Activated T-helper 2 cell treated with anti-CD3 and anti-CD28 coated beads, Interferon-gamma antibody, Interleukin-2, Interleukin-4, amounts not matched to agents 10 μg/mL and 5 μg/mL and 100 μg/mL, durations not matched to agents 14 hours and 24 hours and 36 hours (primary cell): ENCODE data around the gene RAPGEFL1. TPM values are rescaled to one million over a fixed set of nuclear protein-coding genes. Genes with fewer than 3 reads are reported as not detected.

Experiments
- DNase-seq: peaks from one replicate; pipeline ENCODE4 v3.0.0; 2021; ENCODE audit warnings: low spot score
- H3K27ac Mint-ChIP-seq: one replicate; pipeline ENCODE4 v1.8.0; 2021; ENCODE audit warnings: mixed read lengths
- H3K27me3 Mint-ChIP-seq: one replicate; pipeline ENCODE4 v1.8.0; 2021; ENCODE audit warnings: low read depth, mixed read lengths
- H3K36me3 Mint-ChIP-seq: one replicate; pipeline ENCODE4 v1.8.0; 2021; ENCODE audit warnings: low read depth, mixed read lengths
- H3K4me1 Mint-ChIP-seq: one replicate; pipeline ENCODE4 v1.8.0; 2021; ENCODE audit warnings: low read depth, mixed read lengths
- H3K4me3 Mint-ChIP-seq: one replicate; pipeline ENCODE4 v1.8.0; 2021; ENCODE audit warnings: low read depth, mild to moderate bottlenecking, moderate library complexity, mixed read lengths
- H3K9me3 Mint-ChIP-seq: one replicate; pipeline ENCODE4 v1.8.0; 2021; ENCODE audit warnings: mixed read lengths
- intact Hi-C: fragments of 100-400 bp; cut with micrococcal nuclease; formaldehyde crosslinking; loops from one replicate; pipeline ENCODE4 v1.15.1; 2023
- total RNA-seq: library from RNA; stranded (reverse); gene quantifications from 2 replicates; pipeline ENCODE4 v1.2.3, GENCODE V29; 2022

The RAPGEFL1 gene
- total RNA-seq, 1 donor from 2014 or later = 12.3 TPM

DNA sequence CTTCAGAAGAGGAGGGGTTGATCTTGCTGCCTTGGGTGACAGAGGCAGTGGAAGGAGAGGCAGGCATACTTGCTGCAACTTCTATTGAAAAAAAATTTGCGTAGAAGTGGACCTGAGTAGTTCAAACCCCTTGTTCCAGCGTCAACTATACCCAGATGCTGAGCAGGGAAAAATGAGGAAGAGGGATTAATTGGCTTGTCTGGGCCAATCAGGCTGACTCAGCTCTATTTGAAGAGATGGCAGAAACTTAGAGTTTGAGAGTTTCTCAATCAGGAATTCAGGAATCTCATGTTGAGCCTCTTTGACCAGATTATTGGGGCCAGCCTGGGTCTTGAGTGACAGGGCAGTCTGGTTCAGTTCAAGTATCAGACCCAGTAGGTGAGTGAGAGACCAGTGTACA lies 19.3 kb upstream of the RAPGEFL1 start:
- no peaks in the 10 kb centered on the region for H3K27me3 Mint-ChIP-seq
- peaks cover 51% of the 10 kb centered on the region for H3K36me3 Mint-ChIP-seq
- DNase-seq = no peak
- no peak overlapping the region for H3K4me3 Mint-ChIP-seq
- no peaks in the 10 kb centered on the region for H3K9me3 Mint-ChIP-seq
- intact Hi-C loops = loop anchor here (1.0 kb wide), 1 partner anchor 10 kb away; no protein-coding TSS in a partner anchor
- no peak overlapping the region for H3K27ac Mint-ChIP-seq
- H3K4me1 Mint-ChIP-seq = peaks cover 17% of the 10 kb centered on the region

DNA sequence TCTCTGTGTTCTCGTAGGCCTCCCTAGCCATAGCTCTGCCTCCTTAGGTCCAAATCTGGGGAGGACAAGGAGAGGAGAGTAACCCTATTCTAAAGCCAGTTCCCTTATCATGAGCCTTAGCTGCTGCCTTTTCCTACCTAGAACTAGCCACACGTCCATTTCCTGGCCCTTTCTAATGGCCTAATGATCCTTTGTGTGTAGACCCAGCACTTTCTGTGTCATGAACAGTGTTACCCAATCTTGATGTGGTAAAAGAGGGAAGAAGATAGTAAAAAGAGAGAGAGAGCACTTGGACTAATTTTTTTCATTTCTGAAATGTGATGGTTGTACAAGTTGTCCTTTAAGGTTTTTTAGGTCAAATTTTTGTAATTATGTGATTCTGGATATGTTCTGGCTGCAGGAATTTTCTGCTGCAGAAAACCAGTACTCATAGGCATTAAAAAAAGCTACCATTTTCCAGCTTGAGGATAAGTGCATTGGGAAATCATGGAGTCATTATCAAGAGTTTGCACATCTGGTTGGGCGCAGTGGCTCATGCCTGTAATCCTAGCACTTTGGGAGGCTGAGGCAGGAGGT lies 18.7 kb upstream of the RAPGEFL1 start:
- Mint-ChIP-seq H3K27ac (peak overlapping the region; percentile 11), H3K4me1 (peaks cover 11% of the 10 kb centered on the region), H3K27me3 (no peaks in the 10 kb centered on the region), H3K9me3 (no peaks in the 10 kb centered on the region), H3K4me3 (no peak overlapping the region), H3K36me3 (peaks cover 51% of the 10 kb centered on the region)
- intact Hi-C loops = loop anchor here (1.0 kb wide), 1 partner anchor 10 kb away; no protein-coding TSS in a partner anchor
- DNase-seq = no peak

DNA sequence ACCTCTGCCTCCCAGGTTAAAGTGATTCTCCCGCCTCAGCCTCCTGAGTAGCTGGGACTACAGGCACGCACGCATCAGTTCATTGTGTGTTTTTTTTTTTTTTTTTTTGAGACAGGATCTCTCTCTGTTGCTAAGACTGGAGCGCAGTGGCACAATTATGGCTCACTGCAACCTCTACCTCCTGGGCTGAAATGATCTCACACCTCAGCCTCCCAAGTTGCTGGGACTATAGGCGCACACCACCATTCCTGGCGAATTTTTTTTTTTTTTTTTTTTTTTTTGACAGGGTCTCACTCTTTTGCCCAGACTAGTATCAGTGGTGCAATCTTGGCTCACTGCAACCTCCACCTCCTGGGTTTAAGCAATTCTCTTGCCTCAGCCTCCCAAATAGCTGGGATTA lies 17.8 kb upstream of the RAPGEFL1 start:
- H3K4me3 Mint-ChIP-seq = no peak overlapping the region
- DNase-seq = no peak
- H3K9me3 Mint-ChIP-seq = no peaks in the 10 kb centered on the region
- no peak overlapping the region for H3K27ac Mint-ChIP-seq
- peaks cover 48% of the 10 kb centered on the region for H3K36me3 Mint-ChIP-seq
- intact Hi-C loops = no loop called here
- peaks cover 8% of the 10 kb centered on the region for H3K4me1 Mint-ChIP-seq
- H3K27me3 Mint-ChIP-seq = no peaks in the 10 kb centered on the region

GRCh38 chr17:40167685-40168261 lies 9.5 kb upstream of the RAPGEFL1 start:
- Mint-ChIP-seq H3K4me3 (no peak overlapping the region), H3K27me3 (no peaks in the 10 kb centered on the region), H3K27ac (no peak overlapping the region), H3K36me3 (peaks cover 82% of the 10 kb centered on the region), H3K9me3 (no peaks in the 10 kb centered on the region), H3K4me1 (peaks cover 15% of the 10 kb centered on the region)
- intact Hi-C loops = loop anchor here (1.0 kb wide), 2 partner anchors 9 to 54 kb away; no protein-coding TSS in a partner anchor
- DNase-seq = no peak

GRCh38 chr17:40168262-40168832 lies 8.9 kb upstream of the RAPGEFL1 start:
- Mint-ChIP-seq H3K4me3 (no peak overlapping the region), H3K9me3 (no peaks in the 10 kb centered on the region), H3K36me3 (peaks cover 84% of the 10 kb centered on the region), H3K27ac (no peak overlapping the region), H3K27me3 (no peaks in the 10 kb centered on the region), H3K4me1 (peaks cover 15% of the 10 kb centered on the region)
- intact Hi-C loops = loop anchor here (1.0 kb wide), 2 partner anchors 10 to 55 kb away; no protein-coding TSS in a partner anchor
- no peak for DNase-seq

GRCh38 chr17:40170325-40170724 lies 6.9 kb upstream of the RAPGEFL1 start:
- H3K27me3 Mint-ChIP-seq = no peaks in the 10 kb centered on the region
- no peak for DNase-seq
- H3K27ac Mint-ChIP-seq = no peak overlapping the region
- H3K4me1 Mint-ChIP-seq = peaks cover 15% of the 10 kb centered on the region
- H3K4me3 Mint-ChIP-seq = no peak overlapping the region
- peaks cover 81% of the 10 kb centered on the region for H3K36me3 Mint-ChIP-seq
- intact Hi-C loops = loop anchor here (10.0 kb wide), 1 partner anchor 156 kb away; the partner anchor contains the start of gene CSF3
- no peaks in the 10 kb centered on the region for H3K9me3 Mint-ChIP-seq

DNA sequence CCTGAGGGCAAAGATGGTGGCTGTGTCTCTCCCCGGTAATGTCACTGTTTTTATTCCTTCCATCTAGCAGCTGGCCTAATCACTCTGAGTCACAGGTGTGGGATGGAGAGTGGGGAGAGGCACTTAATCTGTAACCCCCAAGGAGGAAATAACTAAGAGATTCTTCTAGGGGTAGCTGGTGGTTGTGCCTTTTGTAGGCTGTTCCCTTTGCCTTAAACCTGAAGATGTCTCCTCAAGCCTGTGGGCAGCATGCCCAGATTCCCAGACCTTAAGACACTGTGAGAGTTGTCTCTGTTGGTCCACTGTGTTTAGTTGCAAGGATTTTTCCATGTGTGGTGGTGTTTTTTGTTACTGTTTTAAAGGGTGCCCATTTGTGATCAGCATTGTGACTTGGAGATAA lies 5.5 kb upstream of the RAPGEFL1 start:
- Mint-ChIP-seq H3K27me3 (no peaks in the 10 kb centered on the region), H3K4me1 (peaks cover 11% of the 10 kb centered on the region), H3K27ac (no peak overlapping the region), H3K9me3 (no peaks in the 10 kb centered on the region), H3K36me3 (peaks cover 78% of the 10 kb centered on the region), H3K4me3 (no peak overlapping the region)
- intact Hi-C loops = loop anchor here (10.0 kb wide), 1 partner anchor 157 kb away; the partner anchor contains the start of gene CSF3
- no peak for DNase-seq

DNA sequence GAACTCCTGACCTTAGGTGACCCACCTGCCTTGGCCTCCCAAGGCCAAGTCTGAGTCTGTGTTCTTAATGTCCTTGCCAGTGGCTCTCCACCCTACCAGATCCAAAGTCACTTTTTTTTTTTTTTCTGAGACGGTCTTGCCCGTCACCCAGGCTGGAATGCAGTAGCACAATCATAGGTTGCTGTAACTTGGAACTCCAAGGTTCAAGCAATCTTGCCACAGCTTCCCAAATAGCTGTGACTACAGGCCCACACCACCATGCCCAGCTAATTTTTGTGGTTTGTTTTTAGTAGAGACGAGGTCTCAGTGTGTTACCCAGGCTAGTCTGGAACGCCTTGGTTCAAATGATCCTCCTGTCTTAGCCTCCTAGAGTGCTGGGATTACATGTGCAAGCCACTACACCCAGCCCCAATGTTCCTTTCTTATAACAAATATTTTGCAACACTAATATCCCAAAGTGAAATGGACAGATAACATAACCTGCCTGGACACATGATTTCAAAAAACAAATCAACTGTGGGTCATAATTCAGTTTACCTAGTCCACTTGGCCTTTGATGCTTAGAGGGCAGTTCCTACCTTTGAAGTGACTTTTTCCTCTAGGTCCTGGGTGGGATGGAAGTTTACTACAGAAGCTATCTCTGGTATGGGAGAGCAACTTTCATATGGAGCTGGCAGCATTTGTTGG lies 4.0 kb upstream of the RAPGEFL1 start:
- Mint-ChIP-seq H3K4me1 (peaks cover 13% of the 10 kb centered on the region), H3K9me3 (no peaks in the 10 kb centered on the region), H3K4me3 (no peak overlapping the region), H3K36me3 (peaks cover 69% of the 10 kb centered on the region), H3K27me3 (no peaks in the 10 kb centered on the region), H3K27ac (no peak overlapping the region)
- no peak for DNase-seq
- intact Hi-C loops = loop anchor here (10.0 kb wide), 1 partner anchor 158 kb away; the partner anchor contains the start of gene CSF3

DNA sequence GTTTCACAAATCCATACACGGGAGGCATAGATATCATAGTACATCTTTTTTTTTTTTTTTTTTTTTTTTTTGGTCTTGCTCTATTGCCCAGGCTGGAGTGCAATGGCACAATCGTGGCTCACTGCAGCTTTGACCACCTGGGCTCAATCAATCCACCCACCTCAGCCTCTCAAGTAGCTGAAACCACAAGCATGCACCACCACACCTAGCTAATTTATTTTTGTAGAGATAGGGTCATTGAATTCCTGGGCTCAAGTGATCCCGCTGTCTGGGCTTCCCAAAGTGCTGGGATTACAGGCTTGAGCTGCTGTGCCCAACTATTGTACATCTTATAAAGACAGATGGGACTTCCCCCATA lies 3.5 kb upstream of the RAPGEFL1 start:
- intact Hi-C loops = loop anchor here (10.0 kb wide), 1 partner anchor 159 kb away; the partner anchor contains the start of gene CSF3
- H3K36me3 Mint-ChIP-seq = peaks cover 63% of the 10 kb centered on the region
- no peak for DNase-seq
- H3K27me3 Mint-ChIP-seq = no peaks in the 10 kb centered on the region
- H3K4me1 Mint-ChIP-seq = peaks cover 11% of the 10 kb centered on the region
- no peak overlapping the region for H3K27ac Mint-ChIP-seq
- no peak overlapping the region for H3K4me3 Mint-ChIP-seq
- H3K9me3 Mint-ChIP-seq = no peaks in the 10 kb centered on the region

- DNase-seq = no peak
- no peaks in the 10 kb centered on the region for H3K27me3 Mint-ChIP-seq
- H3K27ac Mint-ChIP-seq = peak overlapping the region; percentile 33
- H3K9me3 Mint-ChIP-seq = no peaks in the 10 kb centered on the region
- peaks cover 56% of the 10 kb centered on the region for H3K36me3 Mint-ChIP-seq
- peaks cover 10% of the 10 kb centered on the region for H3K4me1 Mint-ChIP-seq
- intact Hi-C loops = loop anchor here (10.0 kb wide), 1 partner anchor 160 kb away; the partner anchor contains the start of gene CSF3
- H3K4me3 Mint-ChIP-seq = no peak overlapping the region
Observed at GRCh38 chr17:40174514-40174913, 2.8 kb upstream of the RAPGEFL1 start.

DNA sequence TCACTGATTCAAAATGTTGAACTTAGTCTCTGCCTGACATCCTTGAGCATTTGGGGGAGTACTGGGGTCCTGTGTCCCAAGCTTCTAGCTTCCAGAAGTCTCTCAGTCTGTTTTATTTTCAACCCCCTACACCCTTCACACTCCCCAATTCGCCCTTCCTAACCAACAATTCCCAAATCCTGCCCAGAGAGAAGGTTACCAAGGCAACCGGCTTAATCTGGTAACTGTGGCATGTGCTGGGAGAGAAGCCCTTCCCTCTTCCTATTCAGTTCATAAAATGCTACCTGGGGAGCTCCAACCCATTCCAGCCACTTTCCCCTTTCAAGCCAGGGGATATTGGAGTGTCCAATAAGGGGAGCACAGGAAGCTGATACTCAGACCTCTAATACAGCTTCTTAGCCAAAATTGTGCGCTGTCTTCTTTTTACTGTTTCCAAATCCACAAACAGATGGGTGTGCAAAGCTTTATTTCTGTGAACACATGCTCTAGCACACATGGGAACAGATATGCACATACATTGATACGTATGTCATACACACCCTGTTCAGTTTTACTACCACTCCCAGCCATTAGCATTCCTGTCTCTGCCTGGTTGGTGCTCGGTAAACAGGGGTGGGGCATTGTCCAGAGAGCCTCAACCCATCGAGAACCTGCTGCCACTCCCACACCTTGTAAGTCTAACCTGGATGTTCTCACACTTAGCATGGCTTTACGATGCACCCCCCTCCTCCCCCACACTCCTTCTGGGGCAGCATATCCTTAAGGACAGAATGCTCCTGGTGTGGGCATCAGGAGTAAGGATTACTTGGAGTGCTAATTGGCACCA lies 1.1 kb upstream of the RAPGEFL1 start:
- Mint-ChIP-seq H3K4me1 (peaks cover 13% of the 10 kb centered on the region), H3K27ac (no peak overlapping the region), H3K27me3 (no peaks in the 10 kb centered on the region), H3K9me3 (no peaks in the 10 kb centered on the region), H3K36me3 (peaks cover 48% of the 10 kb centered on the region), H3K4me3 (no peak overlapping the region)
- intact Hi-C loops = loop anchor here (10.0 kb wide), 1 partner anchor 161 kb away; the partner anchor contains the start of gene CSF3
- no peak for DNase-seq

- H3K4me1 Mint-ChIP-seq = peaks cover 9% of the 10 kb centered on the region
- intact Hi-C loops = loop anchor here (1.0 to 10.0 kb wide), 2 partner anchors 43 to 162 kb away; partner anchors contain the start of genes CSF3 and WIPF2
- H3K27ac Mint-ChIP-seq = peak overlapping the region; percentile 39
- no peak for DNase-seq
- H3K4me3 Mint-ChIP-seq = no peak overlapping the region
- no peaks in the 10 kb centered on the region for H3K9me3 Mint-ChIP-seq
- no peaks in the 10 kb centered on the region for H3K27me3 Mint-ChIP-seq
- peaks cover 42% of the 10 kb centered on the region for H3K36me3 Mint-ChIP-seq
Observed at GRCh38 chr17:40176754-40177110, 538 bp upstream of the RAPGEFL1 start.
